ENCODE data around the gene GABRG3. TPM values are rescaled to one million over a fixed set of nuclear protein-coding genes. Genes with fewer than 3 reads are reported as not detected.

Gene GABRG3
- polyA plus RNA-seq, 1 donor (not counting 4 experiments of a cell fraction or from before 2014, with no cell fraction given): not detected

GRCh38 chr15:27223179-27223578 lies 252.2 kb downstream of the GABRG3 start:
- TF ChIP-seq, protein P1, sequence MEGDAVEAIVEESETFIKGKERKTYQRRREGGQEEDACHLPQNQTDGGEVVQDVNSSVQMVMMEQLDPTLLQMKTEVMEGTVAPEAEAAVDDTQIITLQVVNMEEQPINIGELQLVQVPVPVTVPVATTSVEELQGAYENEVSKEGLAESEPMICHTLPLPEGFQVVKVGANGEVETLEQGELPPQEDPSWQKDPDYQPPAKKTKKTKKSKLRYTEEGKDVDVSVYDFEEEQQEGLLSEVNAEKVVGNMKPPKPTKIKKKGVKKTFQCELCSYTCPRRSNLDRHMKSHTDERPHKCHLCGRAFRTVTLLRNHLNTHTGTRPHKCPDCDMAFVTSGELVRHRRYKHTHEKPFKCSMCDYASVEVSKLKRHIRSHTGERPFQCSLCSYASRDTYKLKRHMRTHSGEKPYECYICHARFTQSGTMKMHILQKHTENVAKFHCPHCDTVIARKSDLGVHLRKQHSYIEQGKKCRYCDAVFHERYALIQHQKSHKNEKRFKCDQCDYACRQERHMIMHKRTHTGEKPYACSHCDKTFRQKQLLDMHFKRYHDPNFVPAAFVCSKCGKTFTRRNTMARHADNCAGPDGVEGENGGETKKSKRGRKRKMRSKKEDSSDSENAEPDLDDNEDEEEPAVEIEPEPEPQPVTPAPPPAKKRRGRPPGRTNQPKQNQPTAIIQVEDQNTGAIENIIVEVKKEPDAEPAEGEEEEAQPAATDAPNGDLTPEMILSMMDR (optimal IDR thresholded peaks at IDR 0.05 in 1 of 3, IDR thresholded peaks at IDR 0.05 in 1 of 3, conservative IDR thresholded peaks at IDR 0.05 in 1 of 3; ENCODE audit: extremely low read depth in 1 of 3, insufficient read depth in 2 of 3, low read length in 3 of 3): no peak
- no peak for TF ChIP-seq EZH2 (IDR thresholded peaks at IDR 0.05; ENCODE audit: low read length)
- H4K20me1 ChIP-seq (ENCODE audit: control insufficient read depth, extremely low read depth, insufficient read depth, low read length): no peaks in the 10 kb centered on the region
- H3K27ac ChIP-seq (ENCODE audit: control insufficient read depth, insufficient read depth, low read length): no peak overlapping the region
- H3K79me2 ChIP-seq (ENCODE audit: control insufficient read depth, insufficient read depth, low read length): no peaks in the 10 kb centered on the region
- no peaks in the 10 kb centered on the region for H3K36me3 ChIP-seq (ENCODE audit: control insufficient read depth in 2 of 2, extremely low read depth in 1 of 2, insufficient read depth in 2 of 2, low read length in 2 of 2)
- no peaks in the 10 kb centered on the region for H3K4me1 ChIP-seq (ENCODE audit: control insufficient read depth, extremely low read depth, insufficient read depth, low read length)
- dilution Hi-C loops (cut with MboI; ENCODE audit: extremely low pct_ligation_motif_present, low sequenced_read_pairs): no loop called here
- peaks cover 9% of the 10 kb centered on the region for H3K9me3 ChIP-seq (ENCODE audit: control insufficient read depth, low read depth, low read length)
- DNase-seq (ENCODE audit: low read depth, low spot score) (no peak), FAIRE-seq (no peak)
- H3K4me2 ChIP-seq (ENCODE audit: control insufficient read depth, extremely low read depth, insufficient read depth, low read depth, low read length): no peak overlapping the region
- no peaks in the 10 kb centered on the region for H3K9me1 ChIP-seq (ENCODE audit: control insufficient read depth, extremely low read depth, insufficient read depth, low read length)
- H2AFZ ChIP-seq (ENCODE audit: control insufficient read depth, low read length): no peak overlapping the region
- no peaks in the 10 kb centered on the region for H3K27me3 ChIP-seq (ENCODE audit: control insufficient read depth, extremely low read depth, insufficient read depth, low read length)
- H3K4me3 ChIP-seq (ENCODE audit: control insufficient read depth in 2 of 3, extremely low read depth in 1 of 3, insufficient read depth in 2 of 3, low read depth in 1 of 3, low read length in 3 of 3): no peak overlapping the region
- no peak overlapping the region for H3K9ac ChIP-seq (ENCODE audit: control insufficient read depth, extremely low read depth, insufficient read depth, low read length)

- Histone ChIP-seq H3K9me3 (ENCODE audit: control insufficient read depth, low read depth, low read length) (peaks cover 2% of the 10 kb centered on the region), H3K27ac (ENCODE audit: control insufficient read depth, insufficient read depth, low read length) (no peak overlapping the region), H3K27me3 (ENCODE audit: control insufficient read depth, extremely low read depth, insufficient read depth, low read length) (no peaks in the 10 kb centered on the region), H3K36me3 (ENCODE audit: control insufficient read depth in 2 of 2, extremely low read depth in 1 of 2, insufficient read depth in 2 of 2, low read length in 2 of 2) (no peaks in the 10 kb centered on the region), H3K79me2 (ENCODE audit: control insufficient read depth, insufficient read depth, low read length) (no peaks in the 10 kb centered on the region), H3K9ac (ENCODE audit: control insufficient read depth, extremely low read depth, insufficient read depth, low read length) (no peak overlapping the region), H2AFZ (ENCODE audit: control insufficient read depth, low read length) (no peak overlapping the region), H3K9me1 (ENCODE audit: control insufficient read depth, extremely low read depth, insufficient read depth, low read length) (no peaks in the 10 kb centered on the region), H3K4me2 (ENCODE audit: control insufficient read depth, extremely low read depth, insufficient read depth, low read depth, low read length) (no peak overlapping the region), H4K20me1 (ENCODE audit: control insufficient read depth, extremely low read depth, insufficient read depth, low read length) (no peaks in the 10 kb centered on the region), H3K4me1 (ENCODE audit: control insufficient read depth, extremely low read depth, insufficient read depth, low read length) (no peaks in the 10 kb centered on the region), H3K4me3 (ENCODE audit: control insufficient read depth in 2 of 3, extremely low read depth in 1 of 3, insufficient read depth in 2 of 3, low read depth in 1 of 3, low read length in 3 of 3) (no peak overlapping the region)
- no peak for TF ChIP-seq EZH2 (IDR thresholded peaks at IDR 0.05; ENCODE audit: low read length)
- TF ChIP-seq, protein P1 (optimal IDR thresholded peaks at IDR 0.05 in 1 of 3, IDR thresholded peaks at IDR 0.05 in 1 of 3, conservative IDR thresholded peaks at IDR 0.05 in 1 of 3; ENCODE audit: extremely low read depth in 1 of 3, insufficient read depth in 2 of 3, low read length in 3 of 3): no peak
- DNase-seq (ENCODE audit: low read depth, low spot score) (no peak), FAIRE-seq (no peak)
- dilution Hi-C loops (cut with MboI; ENCODE audit: extremely low pct_ligation_motif_present, low sequenced_read_pairs): no loop called here
Observed at GRCh38 chr15:27231811-27232210, 260.8 kb downstream of the GABRG3 start.
